Right lobe of liver (tissue), 6 donors: ENCODE measurements around the gene BAX. TPM values are rescaled to one million over a fixed set of nuclear protein-coding genes. Genes with fewer than 3 reads are reported as not detected.

Source experiments
- ATAC-seq, 4 donors: fragments of 200-7000 bp; cut with Tn5 transposase; one replicate each; pipeline ENCODE4 v1.9.1; 2020; ENCODE audit warnings: mild to moderate bottlenecking in 4 of 4, moderate library complexity in 4 of 4
- DNase-seq, 3 donors: peaks; one replicate each; pipeline ENCODE4 v3.0.0-alpha.2; 2020
- H3K27ac ChIP-seq, 3 donors: fragments of 200-600 bp; one replicate each; pipeline ENCODE4 v1.8.0; 2022
- H3K27me3 ChIP-seq, 2 donors: fragments of 200-600 bp; one replicate each; pipeline ENCODE4 v1.8.0; 2022
- H3K36me3 ChIP-seq, 4 donors: fragments of 200-600 bp; sonication (generic) in 1 of 4; one replicate each; pipeline versions ENCODE4 v1.5.1 to v1.8.0; 2017 to 2022; ENCODE audit warnings: control low read depth in 1 of 4
- H3K4me1 ChIP-seq, 4 donors: fragments of 200-600 bp; sonication (generic) in 1 of 4; one replicate each; pipeline versions ENCODE4 v1.5.1 to v1.8.0; 2017 to 2022; ENCODE audit warnings: control low read depth in 1 of 4
- H3K4me3 ChIP-seq, 3 donors: fragments of 200-600 bp; one replicate each; pipeline ENCODE4 v1.8.0; 2022
- H3K9me3 ChIP-seq, 4 donors: fragments of 200-600 bp; sonication (generic) in 1 of 4; one replicate each; pipeline versions ENCODE4 v1.5.1 to v1.8.0; 2017 to 2022; ENCODE audit warnings: control low read depth in 1 of 4
- CTCF ChIP-seq, 4 donors: fragments of 200-600 bp in 3 of 4; fragments of 450-650 bp in 1 of 4; IDR thresholded peaks; one replicate each; pipeline versions ENCODE4 v1.5.1 to v1.8.0; 2016 to 2022; ENCODE audit warnings: antibody characterized with exemption in 4 of 4, mild to moderate bottlenecking in 2 of 4
- POLR2A ChIP-seq: fragments of 450-650 bp; IDR thresholded peaks from one replicate; pipeline ENCODE4 v1.6.1; 2017; ENCODE audit warnings: antibody characterized with exemption, mild to moderate bottlenecking
- WGBS: methylation state at CpG from one replicate; pipeline ENCODE4 v1.1.6; 2018; ENCODE audit warnings: low coverage, low lambda C conversion rate; ENCODE audit not compliant: insufficient coverage; ENCODE audit errors: missing lambda C conversion rate; 5-methylcytosine and 5-hydroxymethylcytosine counted together
- intact Hi-C, 2 donors: fragments of 100-400 bp; cut with DNase I; formaldehyde crosslinking; loops; one replicate each; pipeline versions ENCODE4 v1.11.2 to v1.14.1; 2022
- total RNA-seq, 6 experiments: library from RNA; depleted of rRNA in 2 of 6; stranded (reverse); fragments of >200 nt in 2 of 6; fragmentation: NEBNext Ultra II Directional in 3 of 6; extraction: Animal tissue kit (Norgen Biotek cat#: 25700) in 3 of 6; gene quantifications; one replicate each; pipeline versions ENCODE4 v1.1.0 to v1.2.4, GENCODE V29; 2016 to 2023
- donor health status: DM: no; HTN: yes; CAD: no.
- donor health status: DM: no; HTN: no; CAD: no.
- donor health status: DM: no; HTN: no; CAD: no.
- donor health status: DM: no; HTN: yes; CAD: no.
- donor health status: DM: no; HTN: yes; CAD: no.

Gene BAX
- total RNA-seq, 6 experiments from 2014 or later, result 15.9 to 54.1 (median 30.8) TPM

DNA sequence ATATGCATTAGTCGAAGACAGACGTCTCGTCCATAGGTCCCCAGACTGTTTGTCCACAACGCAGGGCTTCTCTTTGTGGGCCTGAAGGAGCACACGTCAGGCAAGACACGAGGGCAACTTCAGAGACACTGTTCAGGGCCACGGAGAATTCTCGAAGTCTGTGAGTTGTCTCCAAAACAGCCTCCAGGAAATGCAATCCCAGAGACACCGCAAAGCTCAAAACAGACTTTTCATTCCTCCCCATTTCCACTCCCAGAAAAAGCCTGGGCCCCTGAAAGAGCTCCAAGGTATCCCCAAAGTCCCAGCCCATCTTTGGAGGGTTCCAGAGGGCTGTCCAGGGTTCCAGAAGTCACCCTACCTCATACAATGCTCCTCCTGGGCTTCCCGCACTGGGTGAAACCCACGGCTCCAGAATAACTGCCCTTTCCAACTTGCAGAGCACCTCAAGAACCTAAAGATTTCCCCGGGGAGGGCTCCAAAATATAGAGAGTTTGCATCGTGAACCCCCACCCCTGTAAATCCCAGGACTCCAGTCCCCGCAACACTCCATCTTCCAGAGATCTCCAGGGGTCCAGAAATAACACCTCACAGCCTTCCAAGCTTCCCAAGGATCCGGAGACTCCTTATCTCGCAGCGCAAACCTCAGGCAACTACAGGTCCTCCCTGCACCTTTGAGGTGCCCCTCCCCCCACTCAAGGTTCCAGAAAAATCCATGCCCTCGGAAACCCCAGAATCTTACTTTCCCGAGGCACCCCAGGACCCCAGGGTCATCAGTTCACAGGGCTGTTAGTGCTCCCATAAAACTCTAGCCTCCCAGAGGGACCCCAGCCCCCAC, 9.7 kb downstream of the BAX start:
- peaks cover 0 to 26% (median 0%) of the 10 kb centered on the region in 4 donors for H3K4me1 ChIP-seq
- H3K36me3 ChIP-seq, result peaks cover 0 to 18% (median 1%) of the 10 kb centered on the region in 4 donors
- H3K9me3 ChIP-seq, result no peaks in the 10 kb centered on the region
- TF ChIP-seq POLR2A, result no peak
- no peak for TF ChIP-seq CTCF (IDR thresholded peaks at IDR 0.05)
- intact Hi-C loops, result loop anchor here in 1 of 2 donors (10.0 kb wide), 1 partner anchor 60 kb away; the partner anchor contains the start of gene NUCB1
- DNase-seq, result peak in 2 of 3 donors; percentile 72 to 80
- peak in 2 of 4 donors; percentile 2 to 4 for ATAC-seq
- H3K27ac ChIP-seq, result peak overlapping the region; percentile 97 to 99 (median 98)
- 3% methylated on average over 17 of the region's 19 CpGs for WGBS
- H3K4me3 ChIP-seq, result peak overlapping the region; percentile 32 to 97 (median 87)
- H3K27me3 ChIP-seq, result no peaks in the 10 kb centered on the region

GRCh38 chr19:48965040-48965805, 10.5 kb downstream of the BAX start, which contains the start of gene FTL:
TSS of gene FTL (plus strand) at chr19:48965309. CDS start at chr19:48965508, 199 bp downstream.
- Histone ChIP-seq H3K9me3 (no peaks in the 10 kb centered on the region), H3K27ac (peak within 1 kb of the TSS; percentile 97 to 99 (median 98)), H3K27me3 (no peaks in the 10 kb centered on the region), H3K36me3 (peaks cover 0 to 21% (median 1%) of the 10 kb centered on the region in 4 donors), H3K4me1 (peaks cover 0 to 27% (median 0%) of the 10 kb centered on the region in 4 donors), H3K4me3 (peak within 1 kb of the TSS; percentile 84 to 97 (median 87))
- no peak for TF ChIP-seq CTCF (IDR thresholded peaks at IDR 0.05)
- peak; percentile 100 for TF ChIP-seq POLR2A
- 0% methylated on average over 27 of the region's 52 CpGs for WGBS
- intact Hi-C loops, result loop anchor here in 1 of 2 donors (10.0 kb wide), 1 partner anchor 60 kb away; the partner anchor contains the start of gene NUCB1
- peak; percentile 59 to 81 (median 69) for ATAC-seq
- DNase-seq, result peak; percentile 99

- Histone ChIP-seq H3K36me3 (peaks cover 0 to 26% (median 1%) of the 10 kb centered on the region in 4 donors), H3K9me3 (no peaks in the 10 kb centered on the region), H3K4me1 (peaks cover 0 to 21% (median 0%) of the 10 kb centered on the region in 4 donors), H3K27me3 (no peaks in the 10 kb centered on the region), H3K4me3 (peak overlapping the region; percentile 84 to 97 (median 87)), H3K27ac (peak overlapping the region; percentile 93 to 99 (median 97))
- DNase-seq (peak; percentile 78 to 85 (median 82)), ATAC-seq (peak; percentile 2 to 24 (median 10))
- TF ChIP-seq CTCF (IDR thresholded peaks at IDR 0.05), result no peak
- no peak for TF ChIP-seq POLR2A
- WGBS, result 10% methylated on average over 14 of the region's 36 CpGs
- intact Hi-C loops, result loop anchor here in 1 of 2 donors (10.0 kb wide), 1 partner anchor 61 kb away; the partner anchor contains the start of gene NUCB1
These were observed 11.3 kb downstream of the BAX start for GRCh38 chr19:48965806-48966540.
